OCI-LY7 (cell line): ENCODE results near the gene ANAPC16. TPM values are rescaled to one million over a fixed set of nuclear protein-coding genes. Genes with fewer than 3 reads are reported as not detected.

Experiments used
- BruUV-seq: library from RNA; stranded (reverse); fragments of 400-500 nt; replicated peaks from 2 replicates; lab custom pipeline; 2021; lab: Mats Ljungman, UMichigan
- CTCF ChIA-PET: fragments of 300-600 bp; sonication (Branson Sonifier 250); formaldehyde crosslinking; loops from one replicate; lab custom pipeline; 2022; ENCODE audit warnings: antibody characterized with exemption; ENCODE audit not compliant: unreplicated experiment; lab: Charles Lee
- POLR2A ChIA-PET: fragments of 300-600 bp; sonication (Branson Sonifier 250); formaldehyde crosslinking; loops from one replicate; lab custom pipeline; 2022; ENCODE audit warnings: antibody characterized with exemption; lab: Charles Lee
- DNase-seq: peaks from one replicate; pipeline ENCODE4 v3.0.0-alpha.2; 2015; ENCODE audit warnings: low spot score
- H2AFZ ChIP-seq: fragments of 200-600 bp; sonication (generic), shearing (Covaris generic); 2 replicates; pipeline ENCODE4 v1.6.1; 2014; ENCODE audit warnings: mild to moderate bottlenecking, antibody characterized with exemption, low read length, moderate library complexity
- H3K27ac ChIP-seq: fragments of 200-600 bp; sonication (generic); 2 replicates; pipeline ENCODE4 v1.5.1; 2014; ENCODE audit warnings: mixed run types, low read depth, mild to moderate bottlenecking, moderate library complexity, low read length, inconsistent platforms; ENCODE audit not compliant: poor library complexity, severe bottlenecking
- H3K36me3 ChIP-seq: fragments of 200-600 bp; sonication (generic); 2 replicates; pipeline ENCODE4 v1.6.1; 2014; ENCODE audit warnings: mild to moderate bottlenecking, antibody characterized with exemption, low read length, moderate library complexity, mixed read lengths; ENCODE audit not compliant: insufficient read depth
- H3K4me1 ChIP-seq: fragments of 200-600 bp; sonication (generic); 2 replicates; pipeline ENCODE4 v1.5.1; 2014; ENCODE audit warnings: mild to moderate bottlenecking, low read length; ENCODE audit not compliant: insufficient read depth, poor library complexity, severe bottlenecking
- H3K4me2 ChIP-seq: fragments of 200-600 bp; sonication (generic); 2 replicates; pipeline ENCODE4 v1.6.1; 2014; ENCODE audit warnings: mild to moderate bottlenecking, low read length
- H3K4me3 ChIP-seq: fragments of 200-600 bp; sonication (generic); 2 replicates; pipeline ENCODE4 v1.5.1; 2014; ENCODE audit warnings: mild to moderate bottlenecking, low read depth, low read length; ENCODE audit not compliant: poor library complexity, severe bottlenecking
- H3K79me2 ChIP-seq: fragments of 200-600 bp; sonication (generic); 2 replicates; pipeline ENCODE4 v1.6.1; 2016; ENCODE audit warnings: low read depth, mild to moderate bottlenecking, low read length, moderate library complexity, mixed read lengths; ENCODE audit not compliant: insufficient read depth
- H3K9me2 ChIP-seq: fragments of 200-600 bp; sonication (generic); 2 replicates; pipeline ENCODE4 v1.6.1; 2016; ENCODE audit warnings: mild to moderate bottlenecking, low read length, mixed read lengths; ENCODE audit not compliant: insufficient read depth
- H3K9me3 ChIP-seq: fragments of 200-600 bp; sonication (generic); 2 replicates; pipeline ENCODE4 v1.6.1; 2014; ENCODE audit warnings: mild to moderate bottlenecking, mixed run types, low read length, mixed read lengths
- H4K20me1 ChIP-seq: fragments of 200-600 bp; sonication (generic); 2 replicates; pipeline ENCODE4 v1.6.1; 2014; ENCODE audit warnings: mild to moderate bottlenecking, antibody characterized with exemption, low read length, moderate library complexity, mixed read lengths; ENCODE audit not compliant: insufficient read depth
- EZH2phosphoT487 ChIP-seq: fragments of 200-600 bp; sonication (generic); IDR thresholded peaks from 2 replicates; pipeline ENCODE4 v1.6.1; 2018; ENCODE audit warnings: low read depth, borderline replicate concordance, mild to moderate bottlenecking, mixed run types, antibody characterized with exemption, low read length, moderate library complexity, mixed read lengths
- intact Hi-C: fragments of 100-400 bp; cut with micrococcal nuclease; formaldehyde crosslinking; loops from one replicate; pipeline ENCODE4 v1.10.0; 2022; ENCODE audit not compliant: unreplicated experiment
- total RNA-seq, 2 experiments: library from RNA; depleted of rRNA in 1 of 2; stranded (reverse); fragments of >200 nt in 1 of 2; shearing (Covaris generic) in 1 of 2; gene quantifications; 2 replicates each; pipeline ENCODE4 v1.2.3, GENCODE V29; 2014 to 2022
- TF ChIP-seq, protein P1 (sequence below): fragments of 200-600 bp; sonication (generic); conservative IDR thresholded peaks from 2 replicates; pipeline ENCODE4 v1.5.1; 2014; ENCODE audit warnings: mild to moderate bottlenecking, antibody characterized with exemption, low read length, moderate library complexity, mixed read lengths

ANAPC16 gene
- total RNA-seq, 2 experiments from 2014 or later, result 68.0 to 92.8 TPM

DNA sequence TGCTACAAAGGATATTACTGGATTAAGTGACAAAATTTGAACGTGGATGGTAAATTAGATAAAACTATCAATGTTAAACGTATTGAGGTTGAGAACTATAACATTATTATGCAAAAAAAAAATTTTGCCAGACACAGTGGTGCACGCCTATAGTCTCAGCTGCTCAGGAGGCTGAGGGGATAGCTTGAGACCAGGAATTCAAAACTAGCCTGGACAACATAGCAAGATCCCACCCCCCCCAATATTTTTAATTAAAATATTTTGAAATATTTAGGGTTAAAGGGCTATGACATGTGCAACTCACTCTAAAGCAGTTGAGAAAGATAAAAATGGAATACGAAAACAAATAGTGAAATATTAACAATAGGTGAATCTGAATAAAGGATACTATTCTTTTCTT is 45.1 kb upstream of the ANAPC16 start:
- Histone ChIP-seq H2AFZ (no peak overlapping the region), H3K4me1 (peaks cover 19% of the 10 kb centered on the region), H3K4me2 (no peak overlapping the region), H3K4me3 (no peak overlapping the region), H3K36me3 (no peaks in the 10 kb centered on the region), H3K79me2 (no peaks in the 10 kb centered on the region), H4K20me1 (no peaks in the 10 kb centered on the region), H3K9me3 (no peaks in the 10 kb centered on the region), H3K9me2 (no peaks in the 10 kb centered on the region), H3K27ac (no peak overlapping the region)
- TF ChIP-seq, protein P1, sequence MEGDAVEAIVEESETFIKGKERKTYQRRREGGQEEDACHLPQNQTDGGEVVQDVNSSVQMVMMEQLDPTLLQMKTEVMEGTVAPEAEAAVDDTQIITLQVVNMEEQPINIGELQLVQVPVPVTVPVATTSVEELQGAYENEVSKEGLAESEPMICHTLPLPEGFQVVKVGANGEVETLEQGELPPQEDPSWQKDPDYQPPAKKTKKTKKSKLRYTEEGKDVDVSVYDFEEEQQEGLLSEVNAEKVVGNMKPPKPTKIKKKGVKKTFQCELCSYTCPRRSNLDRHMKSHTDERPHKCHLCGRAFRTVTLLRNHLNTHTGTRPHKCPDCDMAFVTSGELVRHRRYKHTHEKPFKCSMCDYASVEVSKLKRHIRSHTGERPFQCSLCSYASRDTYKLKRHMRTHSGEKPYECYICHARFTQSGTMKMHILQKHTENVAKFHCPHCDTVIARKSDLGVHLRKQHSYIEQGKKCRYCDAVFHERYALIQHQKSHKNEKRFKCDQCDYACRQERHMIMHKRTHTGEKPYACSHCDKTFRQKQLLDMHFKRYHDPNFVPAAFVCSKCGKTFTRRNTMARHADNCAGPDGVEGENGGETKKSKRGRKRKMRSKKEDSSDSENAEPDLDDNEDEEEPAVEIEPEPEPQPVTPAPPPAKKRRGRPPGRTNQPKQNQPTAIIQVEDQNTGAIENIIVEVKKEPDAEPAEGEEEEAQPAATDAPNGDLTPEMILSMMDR, result no peak
- TF ChIP-seq EZH2phosphoT487, result no peak
- intact Hi-C loops, result no loop called here
- DNase-seq, result no peak
- POLR2A ChIA-PET, result no interaction called here
- BruUV-seq, result no TSS peak
- CTCF ChIA-PET, result no interaction called here

DNA sequence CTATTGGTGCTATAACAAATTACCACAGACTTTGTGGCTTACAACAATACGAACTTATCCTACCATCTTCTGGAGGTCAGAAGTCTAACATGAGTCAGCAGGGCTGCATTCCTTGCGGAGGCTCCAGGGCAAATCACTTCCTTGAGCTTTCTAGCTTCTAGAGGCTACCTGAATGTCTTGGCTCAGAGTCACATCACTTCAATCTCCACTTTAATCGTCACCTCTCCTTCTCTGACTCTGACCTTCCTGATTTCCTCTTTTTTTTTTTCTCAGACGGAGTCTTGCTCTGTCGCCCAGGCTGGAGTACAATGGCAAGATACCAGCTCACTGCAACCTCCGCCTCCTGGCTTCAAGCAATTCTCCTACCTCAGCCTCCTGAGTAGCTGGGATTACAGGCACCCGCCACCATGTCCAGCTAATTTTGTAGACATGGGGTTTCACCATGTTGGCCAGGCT is 44.6 kb upstream of the ANAPC16 start:
- no peak overlapping the region for H2AFZ ChIP-seq
- H3K9me3 ChIP-seq, result no peaks in the 10 kb centered on the region
- H3K4me3 ChIP-seq, result no peak overlapping the region
- no peak for DNase-seq
- H3K4me1 ChIP-seq, result peaks cover 19% of the 10 kb centered on the region
- no peak overlapping the region for H3K27ac ChIP-seq
- intact Hi-C loops, result no loop called here
- TF ChIP-seq EZH2phosphoT487, result no peak
- TF ChIP-seq, protein P1, result no peak
- no TSS peak for BruUV-seq
- no peaks in the 10 kb centered on the region for H3K79me2 ChIP-seq
- CTCF ChIA-PET, result no interaction called here
- POLR2A ChIA-PET, result no interaction called here
- H3K36me3 ChIP-seq, result no peaks in the 10 kb centered on the region
- no peaks in the 10 kb centered on the region for H3K9me2 ChIP-seq
- H3K4me2 ChIP-seq, result no peak overlapping the region
- no peaks in the 10 kb centered on the region for H4K20me1 ChIP-seq

GRCh38 chr10:72173262-72173618 is 42.6 kb upstream of the ANAPC16 start:
- no peak for TF ChIP-seq EZH2phosphoT487
- TF ChIP-seq, protein P1, result no peak
- Histone ChIP-seq H3K9me3 (no peaks in the 10 kb centered on the region), H3K27ac (no peak overlapping the region), H3K79me2 (no peaks in the 10 kb centered on the region), H3K4me2 (no peak overlapping the region), H2AFZ (no peak overlapping the region), H3K4me3 (no peak overlapping the region), H3K36me3 (no peaks in the 10 kb centered on the region), H3K9me2 (no peaks in the 10 kb centered on the region), H3K4me1 (peaks cover 19% of the 10 kb centered on the region), H4K20me1 (no peaks in the 10 kb centered on the region)
- intact Hi-C loops, result no loop called here
- ChIA-PET CTCF (no interaction called here), POLR2A (no interaction called here)
- BruUV-seq, result no TSS peak
- DNase-seq, result no peak
